Right ventricle myocardium superior (tissue), 1 donor: Measurements from ENCODE around the gene SLC6A9. TPM values are rescaled to one million over a fixed set of nuclear protein-coding genes. Genes with fewer than 3 reads are reported as not detected.

Source experiments
- ATAC-seq: fragments of 200-7000 bp; cut with Tn5 transposase; one replicate; pipeline ENCODE4 v1.9.1; 2020; ENCODE audit warnings: mild to moderate bottlenecking; ENCODE audit not compliant: poor library complexity
- DNase-seq: peaks from one replicate; pipeline ENCODE4 v3.0.0-alpha.2; 2020
- intact Hi-C: fragments of 100-400 bp; cut with DNase I; formaldehyde crosslinking; loops from one replicate; pipeline ENCODE4 v1.11.2; 2022
- total RNA-seq: library from RNA; stranded (reverse); fragmentation: NEBNext Ultra II Directional; extraction: Animal tissue kit (Norgen Biotek cat#: 25700); gene quantifications from one replicate; pipeline ENCODE4 v1.2.1, GENCODE V29; 2021
- donor health status: DM: no; HTN: yes; CAD: no; lungs with severe emphysema.

Gene SLC6A9
- total RNA-seq, 1 donor from 2014 or later = 0.78 TPM

- intact Hi-C loops = loop anchor here (5.0 kb wide), 1 partner anchor 526 kb away; no protein-coding TSS in a partner anchor
- DNase-seq (no peak), ATAC-seq (no peak)
Observed at GRCh38 chr1:44053394-44053793, 22.1 kb upstream of the SLC6A9 start.

- no peak for ATAC-seq
- no peak for DNase-seq
- intact Hi-C loops = loop anchor here (5.0 kb wide), 1 partner anchor 523 kb away; no protein-coding TSS in a partner anchor
Observed at GRCh38 chr1:44050261-44050660, 19.0 kb upstream of the SLC6A9 start.

GRCh38 chr1:44049839-44050238, 18.6 kb upstream of the SLC6A9 start:
- intact Hi-C loops = loop anchor here (5.0 kb wide), 2 partner anchors 43 to 523 kb away; no protein-coding TSS in a partner anchor
- no peak for ATAC-seq

GRCh38 chr1:44048532-44049215, 17.4 kb upstream of the SLC6A9 start:
- DNase-seq (no peak), ATAC-seq (no peak)
- intact Hi-C loops = loop anchor here (5.0 kb wide), 1 partner anchor 41 kb away; no protein-coding TSS in a partner anchor

More at GRCh38 chr1:44049839-44050238, 18.6 kb upstream of the SLC6A9 start:
- DNase-seq = no peak

GRCh38 chr1:44047131-44047530, 15.9 kb upstream of the SLC6A9 start:
- intact Hi-C loops = loop anchor here (5.0 kb wide), 1 partner anchor 40 kb away; no protein-coding TSS in a partner anchor
- no peak for DNase-seq
- ATAC-seq = no peak

- intact Hi-C loops = loop anchor here (5.0 kb wide), 1 partner anchor 38 kb away; no protein-coding TSS in a partner anchor
- ATAC-seq (no peak), DNase-seq (no peak)
Observed at GRCh38 chr1:44045064-44045463, 13.8 kb upstream of the SLC6A9 start.

GRCh38 chr1:44044071-44044801, 13.0 kb upstream of the SLC6A9 start:
- ATAC-seq (no peak), DNase-seq (no peak)
- intact Hi-C loops = no loop called here

- intact Hi-C loops = no loop called here
- DNase-seq (no peak), ATAC-seq (no peak)
Observed at GRCh38 chr1:44043176-44044070, 12.2 kb upstream of the SLC6A9 start.

- intact Hi-C loops = no loop called here
- DNase-seq = no peak
- no peak for ATAC-seq
Observed at GRCh38 chr1:44040846-44041245, 9.6 kb upstream of the SLC6A9 start.

- ATAC-seq (no peak), DNase-seq (no peak)
- intact Hi-C loops = no loop called here
Observed at GRCh38 chr1:44040418-44040817, 9.2 kb upstream of the SLC6A9 start.

- intact Hi-C loops = loop anchor here (10.0 kb wide), 1 partner anchor 274 kb away; no protein-coding TSS in a partner anchor
- DNase-seq (no peak), ATAC-seq (no peak)
Observed at GRCh38 chr1:44038876-44039657, 7.8 kb upstream of the SLC6A9 start.

- DNase-seq (no peak), ATAC-seq (no peak)
- intact Hi-C loops = loop anchor here (10.0 kb wide), 1 partner anchor 272 kb away; no protein-coding TSS in a partner anchor
Observed at GRCh38 chr1:44037154-44037553, 5.9 kb upstream of the SLC6A9 start.

- intact Hi-C loops = loop anchor here (10.0 kb wide), 1 partner anchor 272 kb away; no protein-coding TSS in a partner anchor
- ATAC-seq = peak; percentile 83
- peak; percentile 58 for DNase-seq
Observed at GRCh38 chr1:44036409-44037139, 5.3 kb upstream of the SLC6A9 start.

- peak; percentile 62 for DNase-seq
- intact Hi-C loops = loop anchor here (10.0 kb wide), 1 partner anchor 271 kb away; no protein-coding TSS in a partner anchor
- peak; percentile 70 for ATAC-seq
Observed at GRCh38 chr1:44035726-44036408, 4.6 kb upstream of the SLC6A9 start.

GRCh38 chr1:44034976-44035716, 3.9 kb upstream of the SLC6A9 start:
- intact Hi-C loops = loop anchor here (10.0 kb wide), 1 partner anchor 270 kb away; no protein-coding TSS in a partner anchor
- ATAC-seq (no peak), DNase-seq (no peak)

GRCh38 chr1:44034423-44034822, 3.2 kb upstream of the SLC6A9 start:
- DNase-seq (no peak), ATAC-seq (no peak)
- intact Hi-C loops = loop anchor here (10.0 kb wide), 1 partner anchor 270 kb away; no protein-coding TSS in a partner anchor
